ENCODE data around the gene JAKMIP2. TPM values are rescaled to one million over a fixed set of nuclear protein-coding genes. Genes with fewer than 3 reads are reported as not detected.

The JAKMIP2 gene
- total RNA-seq, 1 experiment from 2014 or later: 10.9 TPM

DNA sequence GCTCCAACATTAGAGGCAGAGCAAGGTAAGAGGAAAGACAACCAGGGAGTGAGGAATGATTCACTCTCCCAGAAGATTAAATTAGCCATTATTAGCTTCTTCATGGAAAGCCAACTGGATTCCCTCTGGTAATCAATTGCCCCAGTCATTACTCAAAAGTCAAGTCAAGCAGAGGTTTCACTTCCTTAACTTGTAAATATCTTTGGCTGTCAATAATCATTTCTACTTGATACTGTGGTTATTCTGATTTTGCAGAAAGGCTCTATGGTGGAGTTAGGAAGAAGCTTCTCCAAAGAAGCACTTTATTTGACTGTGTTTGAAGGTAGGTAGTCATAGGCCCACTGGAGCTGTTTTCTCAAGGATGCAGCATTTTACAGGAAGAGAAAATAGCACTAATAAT is 78.0 kb downstream of the JAKMIP2 start:
- Mint-ChIP-seq H3K4me1 (peaks cover 12% of the 10 kb centered on the region), H3K27ac (no peak overlapping the region; the same call in 1 of the 2 replicates), H3K4me3 (no peak overlapping the region), H3K27me3 (ENCODE audit: low read depth) (no peaks in the 10 kb centered on the region), H3K9me3 (no peaks in the 10 kb centered on the region), H3K36me3 (no peaks in the 10 kb centered on the region)
- TF ChIP-seq FOXP1 (CRISPR knock-in tag; IDR thresholded peaks at IDR 0.05; ENCODE audit: borderline replicate concordance): no peak
- TF ChIP-seq, protein P1, sequence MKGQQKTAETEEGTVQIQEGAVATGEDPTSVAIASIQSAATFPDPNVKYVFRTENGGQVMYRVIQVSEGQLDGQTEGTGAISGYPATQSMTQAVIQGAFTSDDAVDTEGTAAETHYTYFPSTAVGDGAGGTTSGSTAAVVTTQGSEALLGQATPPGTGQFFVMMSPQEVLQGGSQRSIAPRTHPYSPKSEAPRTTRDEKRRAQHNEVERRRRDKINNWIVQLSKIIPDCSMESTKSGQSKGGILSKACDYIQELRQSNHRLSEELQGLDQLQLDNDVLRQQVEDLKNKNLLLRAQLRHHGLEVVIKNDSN (CRISPR knock-in tag; IDR thresholded peaks at IDR 0.05): no peak
- TF ChIP-seq, protein P2, sequence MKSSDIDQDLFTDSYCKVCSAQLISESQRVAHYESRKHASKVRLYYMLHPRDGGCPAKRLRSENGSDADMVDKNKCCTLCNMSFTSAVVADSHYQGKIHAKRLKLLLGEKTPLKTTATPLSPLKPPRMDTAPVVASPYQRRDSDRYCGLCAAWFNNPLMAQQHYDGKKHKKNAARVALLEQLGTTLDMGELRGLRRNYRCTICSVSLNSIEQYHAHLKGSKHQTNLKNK (CRISPR knock-in tag; IDR thresholded peaks at IDR 0.05): no peak
- TF ChIP-seq, protein P3, sequence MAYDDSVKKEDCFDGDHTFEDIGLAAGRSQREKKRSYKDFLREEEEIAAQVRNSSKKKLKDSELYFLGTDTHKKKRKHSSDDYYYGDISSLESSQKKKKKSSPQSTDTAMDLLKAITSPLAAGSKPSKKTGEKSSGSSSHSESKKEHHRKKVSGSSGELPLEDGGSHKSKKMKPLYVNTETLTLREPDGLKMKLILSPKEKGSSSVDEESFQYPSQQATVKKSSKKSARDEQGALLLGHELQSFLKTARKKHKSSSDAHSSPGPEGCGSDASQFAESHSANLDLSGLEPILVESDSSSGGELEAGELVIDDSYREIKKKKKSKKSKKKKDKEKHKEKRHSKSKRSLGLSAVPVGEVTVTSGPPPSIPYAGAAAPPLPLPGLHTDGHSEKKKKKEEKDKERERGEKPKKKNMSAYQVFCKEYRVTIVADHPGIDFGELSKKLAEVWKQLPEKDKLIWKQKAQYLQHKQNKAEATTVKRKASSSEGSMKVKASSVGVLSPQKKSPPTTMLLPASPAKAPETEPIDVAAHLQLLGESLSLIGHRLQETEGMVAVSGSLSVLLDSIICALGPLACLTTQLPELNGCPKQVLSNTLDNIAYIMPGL (CRISPR knock-in tag; IDR thresholded peaks at IDR 0.05): no peak
- no peak for TF ChIP-seq GTF2I (CRISPR knock-in tag; conservative IDR thresholded peaks at IDR 0.05)
- TF ChIP-seq HMGA2 (CRISPR knock-in tag; IDR thresholded peaks at IDR 0.05): no peak
- TF ChIP-seq, protein P4, sequence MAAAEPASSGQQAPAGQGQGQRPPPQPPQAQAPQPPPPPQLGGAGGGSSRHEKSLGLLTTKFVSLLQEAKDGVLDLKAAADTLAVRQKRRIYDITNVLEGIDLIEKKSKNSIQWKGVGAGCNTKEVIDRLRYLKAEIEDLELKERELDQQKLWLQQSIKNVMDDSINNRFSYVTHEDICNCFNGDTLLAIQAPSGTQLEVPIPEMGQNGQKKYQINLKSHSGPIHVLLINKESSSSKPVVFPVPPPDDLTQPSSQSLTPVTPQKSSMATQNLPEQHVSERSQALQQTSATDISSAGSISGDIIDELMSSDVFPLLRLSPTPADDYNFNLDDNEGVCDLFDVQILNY (CRISPR knock-in tag; IDR thresholded peaks at IDR 0.05): no peak
- TF ChIP-seq ZNF671 (CRISPR knock-in tag; IDR thresholded peaks at IDR 0.05): no peak
- no peak for TF ChIP-seq ZNF423 (CRISPR knock-in tag; IDR thresholded peaks at IDR 0.05)
- TF ChIP-seq, protein P5, sequence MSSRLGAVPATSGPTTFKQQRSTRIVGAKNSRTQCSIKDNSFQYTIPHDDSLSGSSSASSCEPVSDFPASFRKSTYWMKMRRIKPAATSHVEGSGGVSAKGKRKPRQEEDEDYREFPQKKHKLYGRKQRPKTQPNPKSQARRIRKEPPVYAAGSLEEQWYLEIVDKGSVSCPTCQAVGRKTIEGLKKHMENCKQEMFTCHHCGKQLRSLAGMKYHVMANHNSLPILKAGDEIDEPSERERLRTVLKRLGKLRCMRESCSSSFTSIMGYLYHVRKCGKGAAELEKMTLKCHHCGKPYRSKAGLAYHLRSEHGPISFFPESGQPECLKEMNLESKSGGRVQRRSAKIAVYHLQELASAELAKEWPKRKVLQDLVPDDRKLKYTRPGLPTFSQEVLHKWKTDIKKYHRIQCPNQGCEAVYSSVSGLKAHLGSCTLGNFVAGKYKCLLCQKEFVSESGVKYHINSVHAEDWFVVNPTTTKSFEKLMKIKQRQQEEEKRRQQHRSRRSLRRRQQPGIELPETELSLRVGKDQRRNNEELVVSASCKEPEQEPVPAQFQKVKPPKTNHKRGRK (CRISPR knock-in tag; IDR thresholded peaks at IDR 0.05; ENCODE audit: borderline replicate concordance): no peak
- TF ChIP-seq MXD4 (CRISPR knock-in tag; IDR thresholded peaks at IDR 0.05; ENCODE audit: borderline replicate concordance): no peak
- TF ChIP-seq ATF1 (CRISPR knock-in tag; IDR thresholded peaks at IDR 0.05): no peak
- no peak for TF ChIP-seq CREB1 (CRISPR knock-in tag; IDR thresholded peaks at IDR 0.05)
- TF ChIP-seq, protein P6, sequence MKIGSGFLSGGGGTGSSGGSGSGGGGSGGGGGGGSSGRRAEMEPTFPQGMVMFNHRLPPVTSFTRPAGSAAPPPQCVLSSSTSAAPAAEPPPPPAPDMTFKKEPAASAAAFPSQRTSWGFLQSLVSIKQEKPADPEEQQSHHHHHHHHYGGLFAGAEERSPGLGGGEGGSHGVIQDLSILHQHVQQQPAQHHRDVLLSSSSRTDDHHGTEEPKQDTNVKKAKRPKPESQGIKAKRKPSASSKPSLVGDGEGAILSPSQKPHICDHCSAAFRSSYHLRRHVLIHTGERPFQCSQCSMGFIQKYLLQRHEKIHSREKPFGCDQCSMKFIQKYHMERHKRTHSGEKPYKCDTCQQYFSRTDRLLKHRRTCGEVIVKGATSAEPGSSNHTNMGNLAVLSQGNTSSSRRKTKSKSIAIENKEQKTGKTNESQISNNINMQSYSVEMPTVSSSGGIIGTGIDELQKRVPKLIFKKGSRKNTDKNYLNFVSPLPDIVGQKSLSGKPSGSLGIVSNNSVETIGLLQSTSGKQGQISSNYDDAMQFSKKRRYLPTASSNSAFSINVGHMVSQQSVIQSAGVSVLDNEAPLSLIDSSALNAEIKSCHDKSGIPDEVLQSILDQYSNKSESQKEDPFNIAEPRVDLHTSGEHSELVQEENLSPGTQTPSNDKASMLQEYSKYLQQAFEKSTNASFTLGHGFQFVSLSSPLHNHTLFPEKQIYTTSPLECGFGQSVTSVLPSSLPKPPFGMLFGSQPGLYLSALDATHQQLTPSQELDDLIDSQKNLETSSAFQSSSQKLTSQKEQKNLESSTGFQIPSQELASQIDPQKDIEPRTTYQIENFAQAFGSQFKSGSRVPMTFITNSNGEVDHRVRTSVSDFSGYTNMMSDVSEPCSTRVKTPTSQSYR (CRISPR knock-in tag; IDR thresholded peaks at IDR 0.05): no peak
- TF ChIP-seq SMAD4 (CRISPR knock-in tag; IDR thresholded peaks at IDR 0.05): no peak
- TF ChIP-seq, protein P7, sequence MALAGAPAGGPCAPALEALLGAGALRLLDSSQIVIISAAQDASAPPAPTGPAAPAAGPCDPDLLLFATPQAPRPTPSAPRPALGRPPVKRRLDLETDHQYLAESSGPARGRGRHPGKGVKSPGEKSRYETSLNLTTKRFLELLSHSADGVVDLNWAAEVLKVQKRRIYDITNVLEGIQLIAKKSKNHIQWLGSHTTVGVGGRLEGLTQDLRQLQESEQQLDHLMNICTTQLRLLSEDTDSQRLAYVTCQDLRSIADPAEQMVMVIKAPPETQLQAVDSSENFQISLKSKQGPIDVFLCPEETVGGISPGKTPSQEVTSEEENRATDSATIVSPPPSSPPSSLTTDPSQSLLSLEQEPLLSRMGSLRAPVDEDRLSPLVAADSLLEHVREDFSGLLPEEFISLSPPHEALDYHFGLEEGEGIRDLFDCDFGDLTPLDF (CRISPR knock-in tag; IDR thresholded peaks at IDR 0.05): no peak
- TF ChIP-seq, protein P8, sequence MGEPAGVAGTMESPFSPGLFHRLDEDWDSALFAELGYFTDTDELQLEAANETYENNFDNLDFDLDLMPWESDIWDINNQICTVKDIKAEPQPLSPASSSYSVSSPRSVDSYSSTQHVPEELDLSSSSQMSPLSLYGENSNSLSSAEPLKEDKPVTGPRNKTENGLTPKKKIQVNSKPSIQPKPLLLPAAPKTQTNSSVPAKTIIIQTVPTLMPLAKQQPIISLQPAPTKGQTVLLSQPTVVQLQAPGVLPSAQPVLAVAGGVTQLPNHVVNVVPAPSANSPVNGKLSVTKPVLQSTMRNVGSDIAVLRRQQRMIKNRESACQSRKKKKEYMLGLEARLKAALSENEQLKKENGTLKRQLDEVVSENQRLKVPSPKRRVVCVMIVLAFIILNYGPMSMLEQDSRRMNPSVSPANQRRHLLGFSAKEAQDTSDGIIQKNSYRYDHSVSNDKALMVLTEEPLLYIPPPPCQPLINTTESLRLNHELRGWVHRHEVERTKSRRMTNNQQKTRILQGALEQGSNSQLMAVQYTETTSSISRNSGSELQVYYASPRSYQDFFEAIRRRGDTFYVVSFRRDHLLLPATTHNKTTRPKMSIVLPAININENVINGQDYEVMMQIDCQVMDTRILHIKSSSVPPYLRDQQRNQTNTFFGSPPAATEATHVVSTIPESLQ (CRISPR knock-in tag; IDR thresholded peaks at IDR 0.05): no peak
- ChIA-PET CTCF (no interaction called here), POLR2A (no interaction called here)
- DNase-seq (ENCODE audit: low spot score): no peak
- ATAC-seq: no peak
